HepG2 (cell line): Measurements from ENCODE around the gene CEMP1. TPM values are rescaled to one million over a fixed set of nuclear protein-coding genes. Genes with fewer than 3 reads are reported as not detected.

Experiments used
- ATAC-seq: fragments of 200-7000 bp; cut with Tn5 transposase; 3 replicates; pipeline ENCODE4 v1.9.1; 2020; ENCODE audit warnings: mild to moderate bottlenecking, moderate library complexity
- BruUV-seq: library from RNA; stranded (reverse); fragments of 400-500 nt; replicated peaks from 2 replicates; lab custom pipeline; 2021; lab: Mats Ljungman, UMichigan
- CTCF ChIA-PET: fragments of 300-600 bp; formaldehyde crosslinking; extraction: SDS; loops from one replicate; lab custom pipeline; 2021; ENCODE audit warnings: low total read pairs, inconsistent platforms, low intra/inter-chr PET ratio; lab: Yijun Ruan, JAX
- POLR2A ChIA-PET: fragments of 350-600 bp; sonication (Branson Sonifier 250); formaldehyde crosslinking; loops from one replicate; lab custom pipeline; 2020; ENCODE audit warnings: antibody characterized with exemption, inconsistent platforms; lab: Yijun Ruan, JAX
- DNase-seq: peaks from one replicate; pipeline ENCODE4 v3.0.0-alpha.2; 2015; ENCODE audit warnings: low spot score
- FAIRE-seq: peaks from 3 replicates; lab custom pipeline; 2011; peaks lifted over from hg19 to GRCh38; lab: Jason Lieb, UNC
- H2AFZ ChIP-seq: one replicate; pipeline ENCODE4 v1.6.1; 2011; ENCODE audit warnings: low read length, inconsistent platforms
- H3K27ac ChIP-seq: fragments of 300-600 bp; 3 replicates; pipeline ENCODE4 v1.8.0; 2011; ENCODE audit warnings: mixed run types, mild to moderate bottlenecking, mixed read lengths, low read length, inconsistent platforms; ENCODE audit not compliant: insufficient read depth; ENCODE audit errors: extremely low read length
- H3K27me3 ChIP-seq, 2 experiments: fragments of 200-600 bp in 1 of 2; 2 replicates in 1 of 2; 3 replicates in 1 of 2; pipeline versions ENCODE4 v1.6.0 to v1.8.0; 2011; ENCODE audit warnings: low read length in 2 of 2, mild to moderate bottlenecking in 2 of 2, moderate library complexity in 2 of 2, inconsistent platforms in 1 of 2; ENCODE audit not compliant: insufficient read depth in 2 of 2, control insufficient read depth in 1 of 2
- H3K36me3 ChIP-seq, 2 experiments: fragments of 200-600 bp in 1 of 2; replicated peaks in 1 of 2; 2 replicates in 1 of 2; 3 replicates in 1 of 2; pipeline versions ENCODE4 v1.5.1 to v1.8.0; 2011; ENCODE audit warnings: low read length in 2 of 2, inconsistent platforms in 1 of 2; ENCODE audit not compliant: insufficient read depth in 2 of 2, control insufficient read depth in 1 of 2
- H3K4me1 ChIP-seq: 2 replicates; pipeline ENCODE4 v1.5.1; 2012; ENCODE audit warnings: low read length, inconsistent platforms; ENCODE audit not compliant: insufficient read depth
- H3K4me2 ChIP-seq: 2 replicates; pipeline ENCODE4 v1.6.0; 2011; ENCODE audit warnings: low read depth, low read length, inconsistent platforms
- H3K4me3 ChIP-seq, 3 experiments: fragments of 200-600 bp in 1 of 3; sonication (generic), shearing (Covaris generic) in 1 of 3; replicated peaks in 1 of 3; 2 replicates each; pipeline ENCODE4 v1.5.1; 2011 to 2016; ENCODE audit warnings: low read length in 3 of 3, inconsistent platforms in 2 of 3, low read depth in 2 of 3, mild to moderate bottlenecking in 2 of 3, control low read depth in 1 of 3, mixed read lengths in 1 of 3; ENCODE audit not compliant: insufficient read depth in 1 of 3
- H3K79me2 ChIP-seq: one replicate; pipeline ENCODE4 v1.6.1; 2011; ENCODE audit warnings: low read length, inconsistent platforms; ENCODE audit not compliant: insufficient read depth
- H3K9ac ChIP-seq: 2 replicates; pipeline ENCODE4 v1.6.0; 2011; ENCODE audit warnings: mild to moderate bottlenecking, low read depth, low read length, inconsistent platforms; ENCODE audit not compliant: insufficient read depth
- H3K9me3 ChIP-seq: 2 replicates; pipeline ENCODE4 v1.5.1; 2012; ENCODE audit warnings: mild to moderate bottlenecking, low read length
- H4K20me1 ChIP-seq: 2 replicates; pipeline ENCODE4 v1.6.0; 2011; ENCODE audit warnings: inconsistent platforms, mild to moderate bottlenecking, low read length, moderate library complexity; ENCODE audit not compliant: insufficient read depth
- CC2D1A ChIP-seq: sonication (generic); formaldehyde crosslinking; IDR thresholded peaks from 2 replicates; pipeline ENCODE4 v1.8.1; 2023; ENCODE audit warnings: mild to moderate bottlenecking, missing genetic modification reagents
- CSRNP1 ChIP-seq: sonication (generic); formaldehyde crosslinking; IDR thresholded peaks from 2 replicates; pipeline ENCODE4 v1.8.1; 2023; ENCODE audit warnings: mild to moderate bottlenecking, missing genetic modification reagents
- DMAP1 ChIP-seq: IDR thresholded peaks from 2 replicates; pipeline ENCODE4 v1.6.1; 2016
- ISX ChIP-seq: sonication (generic); formaldehyde crosslinking; conservative IDR thresholded peaks from 2 replicates; pipeline ENCODE4 v1.5.0; 2020; ENCODE audit warnings: missing genetic modification reagents
- KLF16 ChIP-seq, 2 experiments: sonication (generic) in 1 of 2; formaldehyde crosslinking in 1 of 2; IDR thresholded peaks; 2 replicates each; pipeline versions ENCODE4 v1.6.1 to v1.8.0; 2016 to 2023; ENCODE audit warnings: missing genetic modification reagents in 2 of 2, missing compliant biosample characterization in 1 of 2
- MIER2 ChIP-seq: IDR thresholded peaks from 2 replicates; pipeline ENCODE4 v1.6.1; 2016; ENCODE audit warnings: missing biosample characterization, missing genetic modification reagents
- NBN ChIP-seq: fragments of 450-650 bp; conservative IDR thresholded peaks from 2 replicates; pipeline ENCODE4 v1.6.1; 2017
- PCBP2 ChIP-seq: fragments of 200-400 bp; formaldehyde crosslinking; optimal IDR thresholded peaks from 2 replicates; pipeline ENCODE3; 2018; ENCODE audit warnings: low read length, low read depth; ENCODE audit not compliant: poor library complexity, severe bottlenecking
- SUZ12 ChIP-seq: fragments of 150-350 bp; IDR thresholded peaks from 2 replicates; pipeline ENCODE4 v1.6.1; 2014; ENCODE audit warnings: low read depth, low read length
- WGBS: methylation state at CpG from one replicate; pipeline ENCODE4 v1.1.6; 2017; ENCODE audit warnings: low lambda C conversion rate; 5-methylcytosine and 5-hydroxymethylcytosine counted together
- in situ Hi-C: cut with HindIII; loops from 2 replicates; pipeline ENCODE4 v1.10.0; 2017; ENCODE audit warnings: low pct_unique_long_range_greater_than_20kb; ENCODE audit not compliant: extremely low pct_ligation_motif_present
- intact Hi-C: fragments of 100-400 bp; cut with micrococcal nuclease; formaldehyde crosslinking; loops from one replicate; pipeline ENCODE4 v1.10.0; 2022; ENCODE audit not compliant: unreplicated experiment
- polyA plus RNA-seq, 8 experiments: library from polyadenylated mRNA; depleted of rRNA in 3 of 8; stranded (reverse) in 7 of 8; unstranded in 1 of 8; fragments of >200 nt; fragmentation: Illumina TruSeq in 4 of 8; extraction: Trizol in 4 of 8; gene quantifications; 2 replicates each; pipeline versions ENCODE4 v1.2.1 to v1.2.3, GENCODE V29; 2011 to 2016; ENCODE audit warnings: low read depth in 4 of 8, missing spikeins in 1 of 8, mixed read lengths in 1 of 8; ENCODE audit not compliant: insufficient read depth in 1 of 8
- total RNA-seq, 5 experiments: library from RNA; depleted of rRNA; stranded (reverse); fragments of >200 nt; fragmentation: Illumina TruSeq; extraction: Trizol; gene quantifications; 2 replicates each; pipeline ENCODE4 v1.2.3, GENCODE V29; 2016; ENCODE audit warnings: low read depth in 1 of 5

CEMP1 gene
- total and polyA plus RNA-seq, 2 of the 13 experiments (the other 11 are each of a cell fraction or from before 2014, with no cell fraction given) = not detected

- no peak overlapping the region for H2AFZ ChIP-seq
- no peak overlapping the region for H3K27ac ChIP-seq
- POLR2A ChIA-PET = interaction anchor here (1.5 kb wide), 1 partner anchor 24 kb away, joined by 3 read pairs; the partner anchor contains the start of gene ATP6V0C
- in situ Hi-C loops (no loop called here), intact Hi-C loops (no loop called here)
- H3K9ac ChIP-seq = no peak overlapping the region
- H3K36me3 ChIP-seq = peaks cover 0 to 2% of the 10 kb centered on the region in 2 experiments; a peak in 1 of 5 replicates
- 95% methylated on average over 10 of the region's 16 CpGs for WGBS
- no peak for FAIRE-seq
- CTCF ChIA-PET = no interaction called here
- peaks cover 23% of the 10 kb centered on the region for H3K79me2 ChIP-seq
- no peaks in the 10 kb centered on the region for H3K9me3 ChIP-seq
- no peaks in the 10 kb centered on the region for H3K27me3 ChIP-seq
- H3K4me1 ChIP-seq = peaks cover 40% of the 10 kb centered on the region
- H4K20me1 ChIP-seq = peaks cover 26% of the 10 kb centered on the region
- no peak overlapping the region for H3K4me3 ChIP-seq
- no peak for DNase-seq
- BruUV-seq = no TSS peak
- H3K4me2 ChIP-seq = no peak overlapping the region
- no peak for TF ChIP-seq PCBP2
- no peak for TF ChIP-seq DMAP1
- TF ChIP-seq MIER2 (CRISPR knock-in tag) = no peak
- TF ChIP-seq KLF16 (CRISPR knock-in tag; IDR thresholded peaks at IDR 0.05) = no peak
- no peak for TF ChIP-seq CC2D1A
- no peak for TF ChIP-seq SUZ12
- TF ChIP-seq NBN = no peak
- TF ChIP-seq CSRNP1 (CRISPR knock-in tag) = no peak
- TF ChIP-seq ISX (CRISPR knock-in tag) = no peak
- ATAC-seq = no peak
Measured at GRCh38 chr16:2489581-2489980, 41.6 kb downstream of the CEMP1 start.
